NCI-H1417 treated with DMSO at 0.1 percent for 48 hours (cell line): ENCODE measurements around the gene TXN.
"Not testable (repeated sequence)": the region's sequence is repeated elsewhere in the genome, so short reads cannot be mapped to it uniquely, and the experiment has no call there.

Source experiments
- DNase-seq: peaks from one replicate; lab custom pipeline; 2025; lab: John Stamatoyannopoulos, UW

Gene TXN

DNA sequence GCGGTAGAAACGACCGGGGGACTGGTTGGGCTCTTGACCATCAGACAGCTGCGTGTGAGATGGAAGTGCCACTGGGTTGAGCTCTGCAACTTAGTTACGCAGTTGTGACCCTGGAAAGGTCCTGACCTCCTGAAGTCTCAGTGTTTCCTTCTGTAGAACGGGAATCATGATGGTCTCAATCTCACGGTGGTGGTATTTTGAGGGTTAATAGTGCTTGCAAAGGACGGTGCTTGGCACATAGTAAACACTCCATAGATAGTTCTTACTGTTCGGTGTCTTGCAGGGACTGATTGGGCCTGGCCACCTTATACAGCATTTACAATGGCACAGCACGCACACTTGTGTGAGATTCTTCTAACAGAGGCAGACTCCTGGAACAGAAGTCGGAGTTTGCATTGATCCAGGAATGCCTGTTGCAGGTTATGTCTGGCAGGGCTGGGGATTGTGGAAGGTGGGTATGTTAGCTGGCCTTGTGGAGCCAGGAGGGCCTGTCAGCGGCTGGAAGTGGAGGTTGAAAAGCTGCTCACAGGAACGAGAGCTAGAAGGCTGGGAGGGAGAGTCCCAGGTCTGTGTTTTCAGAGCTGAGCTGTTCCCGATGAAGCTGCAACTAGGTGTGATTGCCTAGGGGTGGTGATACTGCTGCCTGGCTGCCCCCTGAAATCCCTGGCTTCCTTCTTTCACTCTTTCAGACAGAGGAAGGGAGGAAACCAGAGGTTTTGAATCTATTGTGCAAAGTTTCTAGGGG lies 962 bp upstream of the TXN start:
- DNase-seq: no peak

DNA sequence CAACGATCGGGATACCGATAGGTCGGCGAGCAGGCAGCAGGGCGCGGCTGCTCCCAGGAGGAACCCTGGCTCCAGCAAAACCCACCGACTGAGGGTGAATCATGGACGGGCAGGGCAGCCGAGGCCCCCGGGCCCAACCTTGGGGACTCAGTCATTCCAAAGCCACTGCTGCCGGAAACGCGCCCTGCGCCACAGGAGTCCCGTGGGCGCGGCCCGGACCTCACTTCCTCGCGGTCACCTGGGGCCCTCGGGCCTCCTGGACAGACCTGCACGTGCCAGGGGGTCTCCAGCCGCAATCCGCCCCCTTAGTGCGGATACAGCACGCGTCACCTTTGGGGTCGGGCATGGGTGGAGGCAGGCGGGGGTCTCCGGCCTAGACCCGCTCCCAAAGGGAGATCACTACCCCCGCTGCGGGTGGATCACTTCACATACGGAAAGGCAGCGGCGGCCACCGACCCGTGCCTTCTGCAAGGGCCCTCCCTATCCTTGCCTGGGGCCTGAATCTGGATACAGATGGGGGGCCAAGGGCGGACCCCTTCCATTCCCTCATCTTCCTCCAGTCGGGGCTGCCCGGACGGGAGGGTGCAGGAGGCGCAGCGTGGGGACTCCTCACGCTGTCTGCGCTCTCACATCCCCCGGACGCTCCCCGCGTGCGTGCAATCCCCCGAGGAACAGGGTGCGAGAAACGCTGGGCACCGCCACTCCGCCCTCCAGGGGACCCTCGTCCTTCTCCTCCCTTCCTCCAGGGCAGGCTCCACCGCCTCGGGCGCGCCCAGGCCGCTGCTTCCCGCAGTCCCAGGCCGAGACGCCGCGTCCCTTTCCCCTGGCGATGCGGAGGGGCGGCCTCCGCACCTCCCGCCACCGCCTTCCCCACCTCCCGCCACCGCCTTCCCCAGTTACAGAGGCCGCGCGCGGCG lies 586 bp downstream of the TXN start:
- DNase-seq: no peak

DNA sequence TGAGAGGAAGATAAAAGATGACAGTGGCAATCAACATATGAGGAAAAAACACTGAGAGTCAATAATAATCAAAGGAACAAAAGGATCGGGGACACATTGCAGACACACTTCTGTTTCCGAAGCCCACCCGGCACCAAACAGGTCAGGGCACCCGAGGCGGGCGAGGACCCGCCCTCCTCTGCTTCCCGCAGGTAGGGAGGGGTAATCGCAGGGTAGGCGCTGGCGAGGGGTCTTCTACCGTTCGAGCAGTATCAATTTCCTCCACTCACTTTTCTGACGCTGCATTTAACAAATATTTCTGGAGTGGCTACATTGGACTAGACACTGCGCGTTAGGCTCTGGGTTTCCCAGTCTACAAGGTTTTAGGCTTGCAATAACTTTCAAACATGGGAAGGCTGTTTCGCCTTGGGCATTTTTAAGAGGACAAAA lies 1.3 kb downstream of the TXN start:
- DNase-seq: no peak

DNA sequence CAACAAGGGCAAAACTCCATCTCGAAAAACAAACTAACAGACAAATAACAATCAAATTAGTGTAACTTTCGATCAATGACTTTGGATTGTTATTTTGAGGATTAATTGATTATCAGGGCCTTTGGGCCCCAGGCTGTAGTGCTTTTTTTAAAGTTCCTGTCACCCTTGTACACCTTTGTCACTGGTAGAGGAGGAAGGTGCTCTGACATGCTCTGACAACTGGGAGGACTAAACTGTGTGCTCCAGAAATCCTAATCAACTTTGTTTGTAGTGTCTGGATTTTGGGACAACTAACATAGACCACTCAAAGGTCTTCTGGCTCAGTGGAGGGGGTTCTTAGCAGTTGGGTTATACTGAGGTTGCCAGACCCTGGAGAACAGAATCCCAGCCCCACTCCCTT lies 1.8 kb downstream of the TXN start:
- DNase-seq: no peak

DNA sequence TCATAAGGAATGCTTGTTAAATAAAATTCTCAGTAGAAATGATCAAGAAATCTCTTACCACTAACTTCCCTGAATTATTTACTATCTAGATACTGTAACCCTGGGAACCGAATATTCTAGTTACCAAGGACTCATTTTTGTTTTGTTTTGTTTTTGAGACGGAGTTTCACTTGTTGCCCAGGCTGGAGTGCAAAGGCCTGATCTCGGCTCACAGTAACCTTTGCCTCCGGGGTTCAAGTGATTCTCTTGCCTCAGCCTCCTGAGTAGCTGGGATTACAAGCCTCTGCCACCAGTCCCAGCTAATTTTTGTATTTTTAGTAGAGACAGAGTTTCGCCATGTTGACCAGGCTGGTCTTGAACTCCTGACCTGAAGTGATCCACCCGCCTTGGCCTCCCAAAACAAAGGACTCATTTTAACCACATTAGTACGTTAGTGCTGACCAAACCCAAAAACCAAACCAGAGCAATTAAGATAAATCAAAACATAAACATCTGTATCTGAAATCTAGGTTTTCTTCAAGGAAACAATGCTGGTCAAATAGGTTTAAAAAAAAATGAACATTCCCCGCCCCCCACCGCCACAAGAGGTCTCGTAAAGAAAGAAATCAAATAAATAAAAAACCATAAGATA lies 3.7 kb downstream of the TXN start:
- DNase-seq: no peak

DNA sequence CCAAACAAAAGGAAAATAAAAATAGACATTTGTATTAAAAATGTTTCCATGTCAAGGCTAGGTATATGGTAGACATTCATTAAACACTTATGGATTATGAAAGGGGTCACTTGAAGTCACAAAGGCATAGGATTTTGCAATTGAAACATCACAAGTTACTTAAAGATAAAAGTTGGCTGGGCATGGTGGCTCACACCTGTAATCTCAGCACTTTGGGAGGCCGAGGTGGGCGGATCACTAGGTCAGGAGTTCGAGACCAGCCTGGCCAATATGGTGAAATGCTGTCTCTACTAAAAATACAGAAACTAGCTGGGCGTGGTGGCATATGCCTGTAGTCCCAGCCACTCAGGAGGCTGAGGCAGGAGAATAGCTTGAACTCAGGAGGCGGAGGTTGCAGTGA lies 4.5 kb downstream of the TXN start:
- DNase-seq: not testable (repeated sequence)

DNA sequence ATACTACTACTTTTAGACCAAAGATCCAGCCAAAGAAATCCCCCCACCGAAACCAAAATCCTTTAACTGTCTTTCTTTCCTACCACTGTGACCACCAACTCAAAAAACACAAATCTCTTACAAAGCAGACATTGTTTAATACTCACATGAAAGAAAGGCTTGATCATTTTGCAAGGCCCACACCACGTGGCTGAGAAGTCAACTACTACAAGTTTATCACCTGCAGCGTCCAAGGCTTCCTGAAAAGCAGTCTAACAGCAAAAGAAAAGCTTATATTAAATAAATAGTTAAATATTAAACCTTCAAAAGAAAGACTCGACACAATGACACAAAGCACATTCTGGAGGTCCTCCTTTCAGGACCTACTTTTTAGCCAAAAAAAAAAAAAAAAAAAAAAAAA lies 5.1 kb downstream of the TXN start:
- no peak for DNase-seq

DNA sequence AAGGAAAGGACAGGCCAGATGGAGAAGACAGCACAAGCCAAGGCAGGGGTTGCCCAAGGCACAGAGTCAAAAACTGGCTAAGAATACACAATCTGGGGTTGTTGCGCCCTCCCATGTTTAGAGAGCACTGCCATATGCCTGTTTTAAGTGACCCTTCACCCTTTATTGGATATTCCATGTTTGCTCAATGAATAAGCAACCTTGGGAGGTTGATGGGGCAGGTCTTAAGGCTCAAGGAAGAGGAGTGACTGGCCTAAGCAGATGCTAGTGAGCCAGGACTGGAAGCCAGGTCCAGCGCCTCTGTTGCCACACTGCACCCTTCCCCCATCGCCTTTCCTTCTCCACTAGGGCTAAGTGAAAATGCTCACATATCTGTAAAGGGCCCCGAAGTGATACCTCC lies 6.7 kb downstream of the TXN start:
- no peak for DNase-seq

DNA sequence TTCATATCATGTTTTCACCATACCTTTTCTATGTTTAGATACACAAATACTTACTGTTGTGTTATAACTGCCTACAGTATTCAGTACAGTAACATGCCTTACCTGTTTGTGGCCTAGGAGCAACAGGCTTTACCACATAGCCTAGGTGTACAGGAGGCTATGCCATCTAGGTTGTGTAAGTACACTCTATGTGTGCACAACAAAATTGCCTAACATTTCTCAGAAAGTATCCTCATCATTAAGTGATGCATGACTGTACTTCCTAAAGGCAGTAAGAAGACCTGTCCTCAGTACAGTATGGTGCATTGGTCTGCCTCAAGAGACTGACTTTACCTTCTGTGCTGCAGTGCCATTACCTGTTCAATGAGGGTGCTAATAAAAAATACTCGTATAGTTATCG lies 7.9 kb downstream of the TXN start:
- DNase-seq: no peak

DNA sequence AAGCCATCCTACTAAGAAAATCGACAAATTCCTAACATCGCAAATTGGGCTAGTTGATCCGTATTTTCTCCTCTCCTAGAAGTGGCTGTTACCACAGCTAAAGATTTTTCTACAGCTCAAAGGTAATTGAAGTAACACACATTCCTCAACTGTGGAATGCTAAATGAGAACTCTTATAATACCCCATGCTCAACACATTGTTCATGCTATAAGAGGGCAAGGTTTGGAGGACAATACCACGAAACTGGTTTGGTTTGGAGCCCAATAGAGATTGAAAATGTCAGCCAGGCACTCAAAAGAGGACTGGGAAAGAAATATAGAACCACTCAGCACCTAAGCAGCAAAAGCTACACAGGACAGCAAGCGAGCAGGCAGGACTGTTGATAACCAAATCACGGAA lies 10.1 kb downstream of the TXN start:
- no peak for DNase-seq

DNA sequence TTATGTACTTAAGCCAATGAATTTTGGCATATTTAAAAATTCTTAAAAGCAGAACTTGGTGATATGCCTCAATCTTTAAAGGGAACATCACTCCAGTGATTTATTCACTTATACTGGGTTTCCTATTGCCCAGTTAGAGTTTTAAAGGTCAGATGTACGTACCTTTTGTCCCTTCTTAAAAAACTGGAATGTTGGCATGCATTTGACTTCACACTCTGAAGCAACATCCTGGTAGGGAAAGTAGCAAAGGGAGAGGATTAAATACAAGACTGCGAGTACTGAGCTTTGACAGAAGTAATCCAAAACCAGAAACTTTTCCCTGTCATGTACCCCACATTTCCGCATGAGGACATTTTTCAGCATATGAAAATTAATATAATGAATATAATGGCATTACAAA lies 11.7 kb downstream of the TXN start:
- no peak for DNase-seq

DNA sequence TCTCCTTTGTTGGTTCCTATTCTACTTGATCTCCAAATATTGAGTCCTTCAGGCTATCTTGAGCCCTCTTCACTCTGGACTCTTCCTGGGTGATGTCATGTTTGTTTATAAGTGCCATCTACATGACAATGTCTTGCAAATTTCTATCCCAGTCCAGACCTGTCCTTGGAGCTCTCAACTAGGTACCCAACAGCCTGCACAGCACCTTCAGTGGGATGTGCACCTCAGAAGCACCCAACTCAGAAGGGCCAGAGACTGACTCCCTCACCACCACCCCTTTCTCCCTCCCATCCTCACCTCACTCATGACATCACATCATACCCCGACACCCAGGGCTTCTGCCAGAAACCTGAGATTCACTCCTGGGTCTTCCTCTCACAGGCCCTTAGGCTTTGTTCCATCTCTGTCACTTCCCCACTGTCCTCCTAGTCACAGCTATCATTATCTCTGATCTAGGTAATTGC lies 14.4 kb downstream of the TXN start:
- no peak for DNase-seq

DNA sequence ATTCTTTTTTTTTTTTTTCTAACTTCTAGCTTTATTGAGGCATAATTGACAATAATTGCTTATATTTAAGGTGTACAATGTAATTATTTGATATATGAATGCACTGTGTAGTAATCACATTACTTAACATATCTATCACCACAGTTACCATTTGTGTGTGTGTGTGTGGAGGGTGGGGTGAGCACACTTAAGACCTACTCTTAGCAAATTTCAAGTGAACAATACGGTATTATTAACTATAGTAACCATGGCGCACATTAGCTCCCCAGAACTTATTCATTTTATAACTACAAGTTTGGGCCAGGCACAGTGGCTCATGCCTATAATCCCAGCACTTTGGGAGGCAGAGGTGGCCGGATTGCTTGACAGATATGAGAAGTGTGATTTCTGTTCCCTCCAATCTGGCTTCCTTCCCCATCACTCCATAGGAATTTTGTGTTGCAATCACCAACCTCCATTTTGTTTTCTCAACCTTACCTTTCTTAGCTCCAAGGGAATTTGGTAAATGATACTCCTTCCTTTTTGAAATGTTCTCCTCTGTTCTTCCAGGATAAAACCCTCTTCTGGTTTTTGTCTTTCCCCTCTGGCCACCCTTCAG lies 14.9 kb downstream of the TXN start:
- DNase-seq: no peak

DNA sequence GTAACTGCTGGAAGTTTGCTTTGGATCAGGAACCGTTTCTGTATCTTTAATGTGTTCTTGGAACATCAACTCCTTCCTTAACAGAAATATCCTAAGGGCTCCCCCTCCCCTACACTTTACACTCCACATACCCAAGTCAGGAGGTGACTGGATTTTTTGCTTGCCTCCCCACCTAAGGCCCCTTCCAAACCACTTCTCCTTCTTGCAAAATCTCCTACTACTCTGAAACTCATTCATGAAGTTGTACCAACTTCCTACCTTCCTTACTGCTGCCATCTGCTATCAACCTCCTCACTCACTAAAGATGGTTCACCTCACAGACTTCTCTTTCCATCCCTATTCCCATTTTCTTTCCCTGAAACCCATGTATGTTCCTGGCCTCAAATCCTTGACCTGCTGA lies 16.1 kb downstream of the TXN start:
- DNase-seq: no peak

DNA sequence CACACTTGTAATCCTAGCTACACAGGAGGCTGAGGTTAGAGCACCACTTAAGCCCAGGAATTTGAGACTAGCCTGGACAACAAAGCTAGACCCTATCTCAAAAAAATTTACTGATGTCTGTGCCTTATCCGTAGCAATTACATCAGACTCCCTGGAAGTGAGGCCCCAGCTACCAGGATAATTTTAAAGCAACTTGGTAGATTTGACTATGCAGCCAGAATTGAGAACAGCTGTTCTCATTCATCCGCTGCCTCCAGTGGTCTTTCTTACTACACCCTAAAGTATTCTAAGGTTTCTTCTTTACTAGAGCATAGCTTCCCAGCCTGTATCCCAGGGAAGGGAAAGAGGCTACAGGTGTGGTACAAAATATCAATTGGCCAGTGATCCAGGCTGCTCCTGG lies 28.0 kb downstream of the TXN start:
- DNase-seq: no peak

DNA sequence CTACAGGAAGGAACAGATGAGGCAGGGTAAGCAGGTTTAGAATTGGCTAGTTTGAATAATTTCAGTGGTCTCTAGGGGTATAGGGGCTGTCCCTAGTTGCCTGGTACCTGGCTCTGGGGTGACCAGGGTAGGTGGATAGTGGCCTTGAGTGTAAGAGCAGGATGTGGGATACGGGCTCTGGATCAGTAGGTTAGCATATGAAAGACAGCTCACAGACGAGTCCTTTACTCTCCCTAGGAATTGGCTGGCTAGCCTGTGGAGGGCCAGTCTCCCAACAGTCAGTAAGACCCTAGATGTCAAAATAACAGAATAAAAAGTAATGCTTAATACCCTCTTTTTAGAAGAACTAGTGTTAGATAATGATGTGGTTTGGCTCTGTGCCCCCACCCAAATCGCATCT lies 31.7 kb downstream of the TXN start:
- no peak for DNase-seq

DNA sequence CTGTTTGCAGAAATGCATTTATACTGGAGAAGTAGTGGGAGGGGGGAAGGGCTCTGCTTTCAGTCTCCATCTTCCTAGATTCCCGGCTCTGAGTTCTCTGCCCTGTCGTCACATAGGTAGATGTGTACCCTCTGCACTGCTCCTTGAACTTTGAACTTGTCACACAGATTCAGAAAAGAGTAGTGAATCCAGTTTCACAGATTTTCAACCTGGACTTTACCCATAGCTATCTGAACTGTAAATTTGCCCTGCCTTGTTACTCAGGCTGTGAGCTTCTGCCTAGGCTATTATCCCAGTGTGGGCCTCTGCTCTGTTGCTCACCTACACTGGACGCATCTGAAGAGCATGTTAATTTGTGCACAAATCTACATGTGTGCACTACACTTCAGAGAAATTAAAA lies 35.5 kb downstream of the TXN start:
- no peak for DNase-seq

DNA sequence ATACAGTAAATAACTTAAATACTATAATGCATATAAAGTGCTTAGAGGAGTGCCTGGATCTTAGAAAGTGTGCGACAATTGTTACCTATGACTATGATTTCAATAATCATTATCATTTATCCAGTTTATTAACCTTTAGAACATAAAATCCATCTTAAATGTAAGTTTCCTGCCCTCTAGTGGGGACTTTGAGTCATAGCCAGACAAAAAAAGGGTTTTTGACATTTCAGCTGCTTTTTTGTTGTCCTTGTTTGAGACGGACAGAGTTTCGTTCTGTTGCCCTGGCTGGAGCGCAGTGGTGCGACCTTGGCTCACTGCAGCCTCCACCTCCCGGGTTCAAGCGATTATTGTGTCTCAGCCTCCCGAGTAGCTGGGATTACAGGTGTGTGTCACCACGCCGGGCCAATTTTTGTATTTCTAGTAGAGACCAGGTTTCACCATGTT lies 38.6 kb downstream of the TXN start:
- DNase-seq: no peak

DNA sequence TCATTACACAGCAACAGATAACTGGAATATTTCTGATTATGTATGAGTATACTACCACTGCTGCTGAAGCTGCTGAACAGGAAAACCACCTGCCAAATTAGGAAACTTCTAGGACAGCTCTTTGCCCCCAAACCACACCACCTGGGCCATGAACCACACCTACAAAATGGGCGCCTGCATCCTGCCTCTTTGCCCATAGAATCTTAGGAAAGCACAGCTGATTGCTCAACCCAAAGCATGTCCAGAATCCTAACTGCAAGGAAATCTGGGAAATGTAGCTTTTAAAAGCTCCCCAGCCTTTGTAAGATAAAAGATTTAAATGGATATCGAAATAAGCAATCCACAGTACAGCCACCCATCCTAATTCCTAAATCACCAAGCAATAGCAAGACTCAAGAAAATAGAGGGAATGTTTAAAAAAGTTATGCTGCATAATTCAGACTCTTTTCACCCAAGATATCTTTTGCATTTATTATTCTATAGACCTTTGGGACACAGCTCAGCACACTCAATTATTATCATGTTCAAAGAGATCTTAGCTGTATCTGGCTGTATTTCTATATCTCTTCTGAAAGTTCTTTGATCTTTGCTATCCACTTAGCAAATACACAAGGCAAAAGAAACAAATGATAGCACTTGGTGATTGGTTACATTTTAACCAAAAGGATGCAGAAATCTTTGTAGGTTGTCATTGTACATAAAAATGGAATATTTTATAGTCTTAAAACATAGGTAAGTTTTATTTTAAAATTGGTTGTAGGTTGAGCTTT lies 41.5 kb downstream of the TXN start:
- no peak for DNase-seq

DNA sequence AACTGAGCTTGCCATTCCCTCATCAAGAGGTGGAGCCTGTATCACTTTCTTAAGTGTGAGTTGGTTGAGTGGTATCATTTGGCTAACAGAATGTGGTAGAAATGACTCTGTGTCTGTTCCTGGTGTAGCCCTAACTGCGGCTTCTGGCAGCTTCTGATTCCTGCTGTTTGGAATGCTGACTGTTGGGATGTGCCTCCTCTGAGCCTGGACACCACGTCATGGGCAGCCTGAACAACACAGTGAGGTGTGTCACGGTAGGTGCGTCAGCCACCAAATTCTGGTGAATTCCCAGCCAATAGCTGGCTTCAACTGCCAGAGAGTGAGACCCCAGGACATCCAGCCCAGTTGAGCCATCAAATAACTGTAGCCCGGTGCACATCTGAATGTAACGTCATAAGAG lies 42.2 kb downstream of the TXN start:
- DNase-seq: no peak

DNA sequence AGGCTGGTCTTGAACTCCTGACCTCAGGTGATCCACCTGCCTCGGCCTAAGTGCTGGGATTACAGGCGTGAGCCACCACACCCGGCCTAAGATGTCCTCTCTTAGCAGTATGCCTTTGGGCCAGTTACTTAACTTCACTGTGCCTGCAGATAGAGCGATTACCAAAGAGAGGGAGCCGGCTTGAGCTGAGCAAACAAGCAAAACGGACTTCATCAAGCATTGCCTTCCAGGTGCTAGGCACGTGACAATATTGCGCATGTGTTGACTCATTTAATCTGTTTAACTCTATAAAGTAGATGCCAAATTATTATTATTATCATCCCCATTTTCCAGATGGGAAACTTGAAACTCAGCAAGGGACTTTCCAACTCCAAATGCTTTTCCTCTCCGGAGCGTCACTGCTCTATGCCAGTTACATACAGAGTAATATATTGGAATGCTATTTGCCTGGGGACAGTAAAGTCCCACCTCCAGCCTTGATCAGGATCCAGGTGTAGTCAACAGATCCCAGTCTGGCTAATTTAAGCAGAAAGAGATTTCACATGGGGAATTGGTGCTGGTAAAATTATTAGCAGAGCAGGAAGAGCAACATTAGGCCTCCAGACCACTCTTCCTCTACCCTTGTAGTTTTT lies 42.8 kb downstream of the TXN start:
- DNase-seq: no peak
